HCT116 (cell line): ENCODE data around the gene PACRG. TPM values are rescaled to one million over a fixed set of nuclear protein-coding genes. Genes with fewer than 3 reads are reported as not detected.

Source experiments
- ATAC-seq: fragments of 200-7000 bp; cut with Tn5 transposase; 2 replicates; pipeline ENCODE4 v1.9.1; 2020; ENCODE audit warnings: mild to moderate bottlenecking, moderate library complexity
- BruUV-seq: library from RNA; stranded (reverse); fragments of 400-500 nt; replicated peaks from 2 replicates; lab custom pipeline; 2021; lab: Mats Ljungman, UMichigan
- CTCF ChIA-PET: fragments of 300-600 bp; sonication (Branson Sonifier 250); formaldehyde crosslinking; loops from one replicate; lab custom pipeline; 2021; ENCODE audit warnings: antibody characterized with exemption; lab: Charles Lee
- POLR2A ChIA-PET: fragments of 300-600, 350-600 bp; sonication (Branson Sonifier 250); formaldehyde crosslinking; loops from one replicate; lab custom pipeline; 2021; ENCODE audit warnings: antibody characterized with exemption; lab: Charles Lee
- RAD21 ChIA-PET, 2 experiments: fragments of 300-600 bp; sonication (Branson Sonifier 250); formaldehyde crosslinking; loops; one replicate each; lab custom pipeline; 2023; ENCODE audit warnings: low total read pairs in 2 of 2; ENCODE audit not compliant: uncharacterized antibody in 2 of 2, unreplicated experiment in 2 of 2, low non-redundant PET in 1 of 2; lab: Charles Lee
- DNase-seq: peaks from one replicate; pipeline ENCODE4 v3.0.0-alpha.2; 2010; ENCODE audit warnings: low read depth, low spot score
- H2AFZ ChIP-seq: fragments of 200-600 bp; shearing (Covaris generic), sonication (generic); 2 replicates; pipeline ENCODE4 v1.6.1; 2017; ENCODE audit warnings: low read depth, mixed run types, mixed read lengths, antibody characterized with exemption, low read length; ENCODE audit not compliant: poor library complexity, severe bottlenecking
- H3K27ac ChIP-seq: 2 replicates; pipeline ENCODE4 v1.5.1; 2012; ENCODE audit warnings: low read depth, low read length
- H3K27me3 ChIP-seq: fragments of 200-600 bp; sonication (generic); 2 replicates; pipeline ENCODE4 v1.6.1; 2016; ENCODE audit warnings: mixed run types, low read length, mixed read lengths; ENCODE audit not compliant: insufficient read depth
- H3K36me3 ChIP-seq, 2 experiments: fragments of 200-500 bp in 1 of 2; fragments of 200-600 bp in 1 of 2; sonication (Bioruptor generic) in 1 of 2; sonication (generic) in 1 of 2; 2 replicates each; pipeline versions ENCODE4 v1.5.1 to v1.6.1; 2014 to 2016; ENCODE audit warnings: low read length in 2 of 2, inconsistent platforms in 1 of 2, mixed read lengths in 1 of 2, mixed run types in 1 of 2; ENCODE audit not compliant: insufficient read depth in 2 of 2, control insufficient read depth in 1 of 2
- H3K4me1 ChIP-seq, 2 experiments: fragments of 200-600 bp in 1 of 2; sonication (generic) in 1 of 2; 2 replicates each; pipeline versions ENCODE4 v1.5.1 to v1.6.1; 2012 to 2017; ENCODE audit warnings: low read length in 2 of 2, inconsistent platforms in 1 of 2, mild to moderate bottlenecking in 1 of 2, mixed read lengths in 1 of 2, mixed run types in 1 of 2, moderate library complexity in 1 of 2; ENCODE audit not compliant: insufficient read depth in 2 of 2, control insufficient read depth in 1 of 2
- H3K4me2 ChIP-seq: fragments of 200-600 bp; sonication (generic); 2 replicates; pipeline ENCODE4 v1.6.1; 2017; ENCODE audit warnings: mixed run types, low read length, mixed read lengths
- H3K4me3 ChIP-seq, 2 experiments: fragments of 200-600 bp in 1 of 2; sonication (generic) in 1 of 2; replicated peaks in 1 of 2; 2 replicates each; pipeline ENCODE4 v1.5.1; 2011 to 2016; ENCODE audit warnings: low read length in 2 of 2, control low read depth in 1 of 2, low read depth in 1 of 2, mild to moderate bottlenecking in 1 of 2, mixed read lengths in 1 of 2, mixed run types in 1 of 2
- H3K79me2 ChIP-seq: fragments of 200-600 bp; sonication (generic); 2 replicates; pipeline ENCODE4 v1.6.1; 2017; ENCODE audit warnings: mild to moderate bottlenecking, mixed run types, low read length, moderate library complexity, mixed read lengths; ENCODE audit not compliant: insufficient read depth
- H3K9ac ChIP-seq: fragments of 200-600 bp; sonication (generic); 2 replicates; pipeline ENCODE4 v1.6.1; 2016; ENCODE audit warnings: low read length, mixed read lengths
- H3K9me2 ChIP-seq: fragments of 200-600 bp; sonication (generic), shearing (Covaris generic); 2 replicates; pipeline ENCODE4 v1.6.1; 2017; ENCODE audit warnings: mixed run types, mild to moderate bottlenecking, moderate library complexity; ENCODE audit not compliant: insufficient read depth
- H3K9me3 ChIP-seq, 2 experiments: fragments of 200-500 bp in 1 of 2; fragments of 200-600 bp in 1 of 2; sonication (Bioruptor generic) in 1 of 2; sonication (generic) in 1 of 2; 2 replicates each; pipeline ENCODE4 v1.6.1; 2014 to 2017; ENCODE audit warnings: low read length in 2 of 2, mixed read lengths in 2 of 2, inconsistent platforms in 1 of 2, low read depth in 1 of 2, mild to moderate bottlenecking in 1 of 2, mixed run types in 1 of 2, moderate library complexity in 1 of 2; ENCODE audit not compliant: control insufficient read depth in 1 of 2, insufficient read depth in 1 of 2
- H4K20me1 ChIP-seq: fragments of 200-600 bp; sonication (generic), shearing (Covaris generic); 2 replicates; pipeline ENCODE4 v1.6.1; 2017; ENCODE audit warnings: mixed run types, mild to moderate bottlenecking, moderate library complexity; ENCODE audit not compliant: insufficient read depth
- CBX3 ChIP-seq: IDR thresholded peaks from 2 replicates; pipeline ENCODE4 v1.6.1; 2012; ENCODE audit warnings: low read depth
- CTCF ChIP-seq, 3 experiments: fragments of 200-600 bp in 1 of 3; sonication (generic) in 1 of 3; IDR thresholded peaks in 2 of 3; conservative IDR thresholded peaks in 1 of 3; 2 replicates each; pipeline ENCODE4 v1.5.1; 2012 to 2017; ENCODE audit warnings: low read depth in 2 of 3, low read length in 2 of 3, antibody characterized with exemption in 1 of 3, borderline replicate concordance in 1 of 3, control low read depth in 1 of 3, mild to moderate bottlenecking in 1 of 3, mixed read lengths in 1 of 3, mixed run types in 1 of 3, moderate library complexity in 1 of 3; ENCODE audit not compliant: insufficient read depth in 1 of 3
- EZH2phosphoT487 ChIP-seq: fragments of 200-600 bp; IDR thresholded peaks from 2 replicates; pipeline ENCODE4 v1.6.1; 2018; ENCODE audit warnings: antibody characterized with exemption, borderline replicate concordance
- FOSL1 ChIP-seq: IDR thresholded peaks from 2 replicates; pipeline ENCODE4 v1.6.1; 2012; ENCODE audit warnings: low read depth
- POLR2A ChIP-seq: IDR thresholded peaks from 2 replicates; pipeline ENCODE4 v1.7.0; 2011; ENCODE audit warnings: borderline replicate concordance; ENCODE audit not compliant: insufficient read depth, insufficient read length; ENCODE audit errors: extremely low read depth
- RAD21 ChIP-seq: IDR thresholded peaks from 2 replicates; pipeline ENCODE4 v1.6.1; 2012; ENCODE audit warnings: low read depth, mild to moderate bottlenecking
- TCF7L2 ChIP-seq: IDR thresholded peaks from 2 replicates; pipeline ENCODE4 v1.7.0; 2011; ENCODE audit warnings: borderline replicate concordance, inconsistent platforms; ENCODE audit not compliant: insufficient read depth, insufficient read length; ENCODE audit errors: extremely low read depth
- YY1 ChIP-seq: IDR thresholded peaks from 2 replicates; pipeline ENCODE4 v1.6.1; 2011; ENCODE audit warnings: low read length, low read depth, moderate library complexity, mild to moderate bottlenecking; ENCODE audit not compliant: insufficient replicate concordance; ENCODE audit errors: extremely low read depth
- intact Hi-C: fragments of 100-400 bp; cut with micrococcal nuclease; formaldehyde crosslinking; loops from 2 replicates; pipeline ENCODE4 v1.10.0; 2022
- total RNA-seq: library from RNA; stranded (reverse); gene quantifications from one replicate; pipeline ENCODE4 v1.2.1, GENCODE V29; 2021; ENCODE audit not compliant: unreplicated experiment

The PACRG gene
- total RNA-seq, 1 experiment from 2014 or later = 0.71 TPM

GRCh38 chr6:162907876-162908481, 180.2 kb downstream of the PACRG start:
- H4K20me1 ChIP-seq = no peaks in the 10 kb centered on the region
- no peak overlapping the region for H3K27ac ChIP-seq
- ATAC-seq (no peak), DNase-seq (peak; percentile 35)
- H3K9ac ChIP-seq = no peak overlapping the region
- H3K4me2 ChIP-seq = no peak overlapping the region
- no peaks in the 10 kb centered on the region for H3K9me3 ChIP-seq
- TF ChIP-seq POLR2A (no peak), EZH2phosphoT487 (no peak), CTCF (IDR thresholded peaks at IDR 0.05 in 2 of 3, conservative IDR thresholded peaks at IDR 0.05 in 1 of 3; ENCODE audit: borderline replicate concordance in 1 of 3, insufficient read depth in 1 of 3, low read depth in 2 of 3, low read length in 2 of 3) (peak; percentile 18 to 57 (median 24); a peak in 4 of 6 replicates), YY1 (no peak), TCF7L2 (no peak), RAD21 (peak; percentile 48)
- BruUV-seq = no TSS peak
- CTCF ChIA-PET = no interaction called here
- no peaks in the 10 kb centered on the region for H3K27me3 ChIP-seq
- H2AFZ ChIP-seq = no peak overlapping the region
- no peaks in the 10 kb centered on the region for H3K9me2 ChIP-seq
- H3K79me2 ChIP-seq = no peaks in the 10 kb centered on the region
- H3K36me3 ChIP-seq = no peaks in the 10 kb centered on the region
- H3K4me1 ChIP-seq = no peaks in the 10 kb centered on the region
- RAD21 ChIA-PET = no interaction called here
- POLR2A ChIA-PET = no interaction called here
- intact Hi-C loops = no loop called here
- no peak overlapping the region for H3K4me3 ChIP-seq

GRCh38 chr6:162913206-162913605, 185.4 kb downstream of the PACRG start:
- no TSS peak for BruUV-seq
- Histone ChIP-seq H3K79me2 (no peaks in the 10 kb centered on the region), H4K20me1 (no peaks in the 10 kb centered on the region), H3K9me3 (no peaks in the 10 kb centered on the region; a peak in 1 of 4 replicates), H3K9me2 (no peaks in the 10 kb centered on the region), H3K4me2 (no peak overlapping the region), H3K27ac (no peak overlapping the region), H2AFZ (no peak overlapping the region), H3K36me3 (no peaks in the 10 kb centered on the region), H3K4me1 (no peaks in the 10 kb centered on the region), H3K4me3 (no peak overlapping the region), H3K27me3 (no peaks in the 10 kb centered on the region), H3K9ac (no peak overlapping the region)
- TF ChIP-seq CBX3 (no peak), FOSL1 (no peak)
- no peak for ATAC-seq
- ChIA-PET RAD21 (no interaction called here), POLR2A (no interaction called here), CTCF (no interaction called here)
- DNase-seq = no peak
- intact Hi-C loops = no loop called here
